Measurements from ENCODE around the gene NIM1K.

DNA sequence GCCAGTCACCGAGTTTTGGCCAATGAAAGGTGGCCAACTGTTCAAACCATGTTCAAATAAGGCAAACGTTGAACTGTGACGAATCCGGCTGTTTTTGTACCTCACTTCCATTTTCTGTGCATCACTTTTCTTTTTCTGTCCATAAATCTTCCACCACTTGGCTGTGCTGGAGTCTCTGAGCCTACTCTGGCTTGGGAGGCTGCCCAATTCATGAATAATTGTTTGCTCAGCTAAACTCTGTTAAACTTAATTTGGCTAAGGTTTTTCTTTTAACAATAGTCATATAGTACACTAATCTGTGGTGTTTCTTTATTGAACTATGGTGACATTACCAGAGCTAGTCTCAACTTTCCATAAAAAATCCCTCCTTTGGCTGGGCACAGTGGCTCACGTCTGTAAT lies 11.3 kb downstream of the NIM1K start:
- TF ChIP-seq, protein P1, sequence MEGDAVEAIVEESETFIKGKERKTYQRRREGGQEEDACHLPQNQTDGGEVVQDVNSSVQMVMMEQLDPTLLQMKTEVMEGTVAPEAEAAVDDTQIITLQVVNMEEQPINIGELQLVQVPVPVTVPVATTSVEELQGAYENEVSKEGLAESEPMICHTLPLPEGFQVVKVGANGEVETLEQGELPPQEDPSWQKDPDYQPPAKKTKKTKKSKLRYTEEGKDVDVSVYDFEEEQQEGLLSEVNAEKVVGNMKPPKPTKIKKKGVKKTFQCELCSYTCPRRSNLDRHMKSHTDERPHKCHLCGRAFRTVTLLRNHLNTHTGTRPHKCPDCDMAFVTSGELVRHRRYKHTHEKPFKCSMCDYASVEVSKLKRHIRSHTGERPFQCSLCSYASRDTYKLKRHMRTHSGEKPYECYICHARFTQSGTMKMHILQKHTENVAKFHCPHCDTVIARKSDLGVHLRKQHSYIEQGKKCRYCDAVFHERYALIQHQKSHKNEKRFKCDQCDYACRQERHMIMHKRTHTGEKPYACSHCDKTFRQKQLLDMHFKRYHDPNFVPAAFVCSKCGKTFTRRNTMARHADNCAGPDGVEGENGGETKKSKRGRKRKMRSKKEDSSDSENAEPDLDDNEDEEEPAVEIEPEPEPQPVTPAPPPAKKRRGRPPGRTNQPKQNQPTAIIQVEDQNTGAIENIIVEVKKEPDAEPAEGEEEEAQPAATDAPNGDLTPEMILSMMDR (IDR thresholded peaks at IDR 0.05): no peak
- no peak for TF ChIP-seq POLR2A (IDR thresholded peaks at IDR 0.05)

Data from testis (tissue), 2 donors.